Activated CD4-positive, alpha-beta T cell treated with anti-CD3 and anti-CD28 coated beads, Interleukin-2, amount 10 ng/mL, durations not matched to agents 7 days and 5 days (primary cell): ENCODE data around the gene PYGL. TPM values are rescaled to one million over a fixed set of nuclear protein-coding genes. Genes with fewer than 3 reads are reported as not detected.

ENCODE experiments used
- CTCF ChIA-PET: fragments of 350-600 bp; sonication (Branson Sonifier 250); formaldehyde crosslinking; loops from one replicate; lab custom pipeline; 2021; ENCODE audit warnings: antibody characterized with exemption; lab: Charles Lee
- POLR2A ChIA-PET: fragments of 350-600 bp; sonication (Branson Sonifier 250); formaldehyde crosslinking; loops from one replicate; lab custom pipeline; 2021; ENCODE audit warnings: antibody characterized with exemption; lab: Charles Lee
- DNase-seq: peaks from one replicate; pipeline ENCODE4 v3.0.0-alpha.2; 2020
- H3K27ac Mint-ChIP-seq: one replicate; pipeline ENCODE4 v1.8.0; 2021; ENCODE audit warnings: mild to moderate bottlenecking, moderate library complexity, mixed read lengths
- H3K27me3 Mint-ChIP-seq: one replicate; pipeline ENCODE4 v1.8.0; 2021; ENCODE audit warnings: mixed read lengths
- H3K36me3 Mint-ChIP-seq: one replicate; pipeline ENCODE4 v1.8.0; 2021; ENCODE audit warnings: low read depth, mixed read lengths
- H3K4me1 Mint-ChIP-seq: one replicate; pipeline ENCODE4 v1.8.0; 2021; ENCODE audit warnings: mixed read lengths
- H3K4me3 Mint-ChIP-seq: one replicate; pipeline ENCODE4 v1.8.0; 2021; ENCODE audit warnings: mild to moderate bottlenecking, moderate library complexity, mixed read lengths
- H3K9me3 Mint-ChIP-seq: one replicate; pipeline ENCODE4 v1.8.0; 2021; ENCODE audit warnings: mixed read lengths
- total RNA-seq, 2 experiments: library from RNA; stranded (reverse); gene quantifications; one replicate each; pipeline ENCODE4 v1.2.3, GENCODE V29; 2021

Gene PYGL
- total RNA-seq, 2 experiments from 2014 or later: not detected

DNA sequence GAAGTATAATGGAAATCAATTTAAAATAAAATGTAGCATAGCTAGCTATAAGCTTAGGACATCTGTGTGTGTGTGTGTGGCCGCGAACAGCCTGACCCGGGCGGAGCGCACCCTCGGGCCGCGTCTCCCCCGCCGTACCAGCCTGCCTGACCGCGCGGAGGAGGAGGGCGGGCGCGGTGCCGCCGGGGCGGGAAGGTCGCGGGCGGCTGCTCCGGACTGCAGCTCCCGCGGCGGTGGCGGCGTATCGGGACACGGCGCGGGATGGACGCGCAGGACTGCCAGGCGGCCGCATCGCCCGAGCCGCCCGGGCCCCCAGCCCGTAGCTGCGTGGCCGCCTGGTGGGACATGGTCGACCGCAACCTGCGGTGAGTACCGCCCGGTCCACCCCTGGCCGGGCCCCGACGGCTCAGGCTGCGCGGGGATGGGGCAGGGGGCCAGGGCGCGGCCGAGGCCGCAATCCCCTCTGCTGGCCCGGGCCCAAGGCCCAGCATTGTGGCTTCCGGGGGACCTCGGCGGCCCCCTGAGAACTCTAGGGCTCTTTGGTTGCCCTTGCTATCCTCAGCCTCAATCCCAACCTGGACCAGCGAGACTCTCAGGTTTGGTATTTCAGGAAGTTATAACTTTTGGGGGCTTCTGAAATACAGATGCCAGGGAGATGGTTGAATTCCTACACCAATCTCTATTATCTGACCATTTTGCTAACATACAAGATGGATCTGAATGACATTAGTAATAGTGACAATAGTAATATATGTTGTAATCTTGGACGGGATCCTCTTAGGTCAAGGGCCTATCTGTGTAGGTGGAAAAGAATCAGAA lies 72.2 kb downstream of the PYGL start, which contains the start of gene ABHD12B:
ABHD12B (plus strand) TSS at position 140 of the 819 bp plus-strand sequence; CDS start at position 262, 122 bp downstream.
- CTCF ChIA-PET: interaction anchor here (0.6 kb wide), 1 partner anchor 60 kb away, joined by 5 read pairs; no protein-coding TSS in a partner anchor
- peaks cover 39% of the 10 kb centered on the region for H3K4me1 Mint-ChIP-seq
- H3K36me3 Mint-ChIP-seq: no peaks in the 10 kb centered on the region
- no peaks in the 10 kb centered on the region for H3K9me3 Mint-ChIP-seq
- H3K27me3 Mint-ChIP-seq: peaks cover 80% of the 10 kb centered on the region
- DNase-seq: no peak
- no peak within 1 kb of the TSS for H3K27ac Mint-ChIP-seq
- POLR2A ChIA-PET: no interaction called here
- no peak within 1 kb of the TSS for H3K4me3 Mint-ChIP-seq

DNA sequence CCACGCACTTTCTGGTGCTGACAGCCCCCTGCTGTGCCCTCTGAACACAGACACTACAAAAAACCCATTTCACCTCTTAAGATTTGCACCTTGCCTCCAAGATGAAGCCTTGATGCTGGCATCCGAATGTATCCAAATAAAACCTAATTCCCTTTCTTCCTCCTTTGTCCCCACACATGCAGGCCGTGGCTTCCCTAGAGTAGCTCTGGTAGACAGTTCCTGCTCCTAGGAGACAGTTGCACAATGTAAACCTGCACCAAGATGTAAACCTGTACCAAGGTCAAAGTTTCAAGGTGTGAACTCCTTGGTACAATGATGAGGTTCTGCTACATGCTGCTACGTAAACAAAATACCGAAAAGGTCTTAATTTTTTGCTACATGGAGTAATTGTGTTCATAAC lies 73.1 kb downstream of the PYGL start:
- H3K4me1 Mint-ChIP-seq: peaks cover 38% of the 10 kb centered on the region
- H3K27ac Mint-ChIP-seq: no peak overlapping the region
- H3K9me3 Mint-ChIP-seq: no peaks in the 10 kb centered on the region
- no peaks in the 10 kb centered on the region for H3K36me3 Mint-ChIP-seq
- peaks cover 79% of the 10 kb centered on the region for H3K27me3 Mint-ChIP-seq
- no peak overlapping the region for H3K4me3 Mint-ChIP-seq
- DNase-seq: no peak
- CTCF ChIA-PET: interaction anchor here (1.2 to 1.4 kb wide), 2 partner anchors 11 to 42 kb away, joined by 3 to 12 read pairs; no protein-coding TSS in a partner anchor
- POLR2A ChIA-PET: no interaction called here

DNA sequence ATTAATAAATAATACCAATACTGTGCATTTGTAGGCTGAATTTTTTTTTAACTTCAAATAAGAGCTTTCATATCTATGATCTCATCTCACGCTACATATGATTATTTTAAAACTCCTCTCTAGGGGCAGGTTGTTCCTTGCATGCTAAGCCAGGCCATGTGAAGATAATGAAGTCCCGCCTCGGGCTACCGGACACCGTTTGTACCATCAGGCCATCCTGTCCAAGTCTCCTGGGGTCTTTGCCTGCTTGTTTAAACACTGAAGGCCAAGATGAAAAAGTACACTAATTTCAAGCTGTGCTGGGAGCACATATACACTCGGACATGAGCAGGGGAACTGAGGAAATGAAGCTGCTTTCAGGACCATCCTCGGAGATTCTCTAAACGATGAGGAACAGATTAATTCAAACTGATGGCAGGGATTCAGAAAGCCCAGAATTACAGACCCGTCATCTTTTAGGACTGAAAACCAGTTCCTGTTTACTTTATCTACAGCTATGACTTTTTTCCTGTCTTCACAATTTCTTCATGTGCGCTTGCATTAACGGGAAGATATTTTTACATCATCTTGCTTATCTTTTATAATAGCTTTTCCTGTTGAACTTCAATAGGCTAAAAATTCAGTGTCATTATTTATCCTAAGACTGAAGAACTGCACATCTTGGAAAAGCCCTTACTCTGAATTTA lies 78.7 kb downstream of the PYGL start:
- no peak for DNase-seq
- H3K4me3 Mint-ChIP-seq: no peak overlapping the region
- no peaks in the 10 kb centered on the region for H3K36me3 Mint-ChIP-seq
- peaks cover 58% of the 10 kb centered on the region for H3K27me3 Mint-ChIP-seq
- H3K27ac Mint-ChIP-seq: no peak overlapping the region
- ChIA-PET POLR2A (interaction anchor here (0.6 kb wide), 1 partner anchor 38 kb away, joined by 8 read pairs; no protein-coding TSS in a partner anchor), CTCF (no interaction called here)
- H3K4me1 Mint-ChIP-seq: peaks cover 5% of the 10 kb centered on the region
- no peaks in the 10 kb centered on the region for H3K9me3 Mint-ChIP-seq

DNA sequence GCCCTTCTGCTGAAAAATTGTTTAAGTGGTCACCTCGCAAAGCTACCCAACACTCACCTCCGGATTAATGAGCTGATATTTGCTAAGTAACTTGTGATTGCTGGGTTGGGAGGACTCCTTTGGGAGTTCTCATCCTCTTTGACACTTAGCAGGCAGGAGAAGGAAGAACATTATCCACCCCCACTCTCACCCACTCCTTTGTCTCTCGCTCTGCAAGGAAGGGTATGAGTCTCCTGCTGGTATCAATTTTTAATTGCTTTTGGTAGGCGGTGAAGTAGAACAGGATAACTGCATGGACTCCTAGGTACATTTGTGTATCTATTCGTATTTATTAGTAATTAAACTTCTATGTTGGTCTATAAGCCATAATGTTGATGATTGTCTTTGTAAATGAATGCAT lies 79.3 kb downstream of the PYGL start:
- CTCF ChIA-PET: no interaction called here
- no peak overlapping the region for H3K4me3 Mint-ChIP-seq
- peaks cover 11% of the 10 kb centered on the region for H3K4me1 Mint-ChIP-seq
- POLR2A ChIA-PET: no interaction called here
- no peaks in the 10 kb centered on the region for H3K36me3 Mint-ChIP-seq
- no peak overlapping the region for H3K27ac Mint-ChIP-seq
- peaks cover 52% of the 10 kb centered on the region for H3K27me3 Mint-ChIP-seq
- no peaks in the 10 kb centered on the region for H3K9me3 Mint-ChIP-seq
- no peak for DNase-seq

GRCh38 chr14:50864237-50864636 lies 80.0 kb downstream of the PYGL start:
- no peak for DNase-seq
- POLR2A ChIA-PET: no interaction called here
- Mint-ChIP-seq H3K9me3 (no peaks in the 10 kb centered on the region), H3K4me3 (no peak overlapping the region), H3K4me1 (peaks cover 15% of the 10 kb centered on the region), H3K27me3 (peaks cover 45% of the 10 kb centered on the region), H3K27ac (no peak overlapping the region), H3K36me3 (no peaks in the 10 kb centered on the region)
- CTCF ChIA-PET: no interaction called here

GRCh38 chr14:50862036-50862570 lies 82.2 kb downstream of the PYGL start:
- Mint-ChIP-seq H3K27ac (peak overlapping the region; percentile 34), H3K36me3 (no peaks in the 10 kb centered on the region), H3K4me1 (peaks cover 18% of the 10 kb centered on the region), H3K4me3 (no peak overlapping the region), H3K9me3 (no peaks in the 10 kb centered on the region), H3K27me3 (peaks cover 28% of the 10 kb centered on the region)
- ChIA-PET POLR2A (no interaction called here), CTCF (no interaction called here)
- no peak for DNase-seq

- ChIA-PET POLR2A (interaction anchor here (0.6 to 1.2 kb wide), 6 partner anchors 31 to 518 kb away, joined by 3 to 8 read pairs (median 4); no protein-coding TSS in a partner anchor), CTCF (interaction anchor here (0.5 to 3.5 kb wide), 36 partner anchors 9 to 1129 kb away, joined by 3 to 31 read pairs (median 3); no protein-coding TSS in a partner anchor)
- no peaks in the 10 kb centered on the region for H3K36me3 Mint-ChIP-seq
- H3K27me3 Mint-ChIP-seq: peaks cover 16% of the 10 kb centered on the region
- peaks cover 18% of the 10 kb centered on the region for H3K4me1 Mint-ChIP-seq
- peak overlapping the region; percentile 84 for H3K4me3 Mint-ChIP-seq
- no peaks in the 10 kb centered on the region for H3K9me3 Mint-ChIP-seq
- peak overlapping the region; percentile 96 for H3K27ac Mint-ChIP-seq
- DNase-seq: peak; percentile 92
Measured at GRCh38 chr14:50860478-50861086, 83.7 kb downstream of the PYGL start.

DNA sequence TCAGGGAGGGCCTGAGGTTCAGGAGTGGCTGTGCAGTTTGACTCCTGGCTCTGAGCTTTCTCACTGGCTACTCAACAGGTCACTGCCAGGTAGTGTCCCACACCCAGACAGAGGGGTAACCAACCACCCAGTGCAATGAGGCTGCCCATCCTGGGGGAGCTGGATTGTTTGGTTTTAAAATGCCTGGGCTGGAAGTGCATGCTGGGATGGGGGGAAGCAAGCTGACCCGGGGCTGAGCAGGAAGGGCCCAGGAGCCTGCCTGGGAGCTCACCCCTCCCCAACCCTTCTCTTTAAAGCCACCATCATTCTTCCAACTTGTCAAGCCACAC lies 85.0 kb downstream of the PYGL start:
- no peak for DNase-seq
- H3K4me3 Mint-ChIP-seq: peak overlapping the region; percentile 84
- no peaks in the 10 kb centered on the region for H3K9me3 Mint-ChIP-seq
- POLR2A ChIA-PET: no interaction called here
- peaks cover 18% of the 10 kb centered on the region for H3K4me1 Mint-ChIP-seq
- CTCF ChIA-PET: interaction anchor here (0.6 to 3.5 kb wide), 10 partner anchors 8 to 1225 kb away, joined by 3 to 31 read pairs (median 7); no protein-coding TSS in a partner anchor
- H3K36me3 Mint-ChIP-seq: no peaks in the 10 kb centered on the region
- H3K27me3 Mint-ChIP-seq: peaks cover 11% of the 10 kb centered on the region
- peak overlapping the region; percentile 96 for H3K27ac Mint-ChIP-seq

- no peak for DNase-seq
- Mint-ChIP-seq H3K36me3 (no peaks in the 10 kb centered on the region), H3K4me3 (no peak overlapping the region), H3K27me3 (peaks cover 2% of the 10 kb centered on the region), H3K27ac (no peak overlapping the region), H3K9me3 (no peaks in the 10 kb centered on the region), H3K4me1 (peaks cover 15% of the 10 kb centered on the region)
- ChIA-PET POLR2A (no interaction called here), CTCF (interaction anchor here (1.1 to 2.0 kb wide), 3 partner anchors 10 to 28 kb away, joined by 3 to 6 read pairs (median 3); no protein-coding TSS in a partner anchor)
Measured at GRCh38 chr14:50856660-50857059, 87.6 kb downstream of the PYGL start.

GRCh38 chr14:50855558-50855957 lies 88.7 kb downstream of the PYGL start:
- Mint-ChIP-seq H3K4me3 (no peak overlapping the region), H3K9me3 (no peaks in the 10 kb centered on the region), H3K27ac (no peak overlapping the region), H3K36me3 (no peaks in the 10 kb centered on the region), H3K4me1 (peaks cover 13% of the 10 kb centered on the region), H3K27me3 (peaks cover 3% of the 10 kb centered on the region)
- POLR2A ChIA-PET: no interaction called here
- CTCF ChIA-PET: interaction anchor here (1.4 to 2.0 kb wide), 3 partner anchors 9 to 27 kb away, joined by 3 to 6 read pairs (median 4); no protein-coding TSS in a partner anchor
- DNase-seq: no peak
